GM12874 (cell line): ENCODE measurements around the gene TP73.

Experiments
- CTCF ChIP-seq: IDR thresholded peaks from 2 replicates; pipeline ENCODE4 v1.5.1; 2011; ENCODE audit warnings: low read depth, mild to moderate bottlenecking, control low read depth, low read length, moderate library complexity; ENCODE audit not compliant: insufficient read depth

Gene TP73

GRCh38 chr1:3734602-3735001 is 82.3 kb downstream of the TP73 start:
- TF ChIP-seq CTCF = no peak

DNA sequence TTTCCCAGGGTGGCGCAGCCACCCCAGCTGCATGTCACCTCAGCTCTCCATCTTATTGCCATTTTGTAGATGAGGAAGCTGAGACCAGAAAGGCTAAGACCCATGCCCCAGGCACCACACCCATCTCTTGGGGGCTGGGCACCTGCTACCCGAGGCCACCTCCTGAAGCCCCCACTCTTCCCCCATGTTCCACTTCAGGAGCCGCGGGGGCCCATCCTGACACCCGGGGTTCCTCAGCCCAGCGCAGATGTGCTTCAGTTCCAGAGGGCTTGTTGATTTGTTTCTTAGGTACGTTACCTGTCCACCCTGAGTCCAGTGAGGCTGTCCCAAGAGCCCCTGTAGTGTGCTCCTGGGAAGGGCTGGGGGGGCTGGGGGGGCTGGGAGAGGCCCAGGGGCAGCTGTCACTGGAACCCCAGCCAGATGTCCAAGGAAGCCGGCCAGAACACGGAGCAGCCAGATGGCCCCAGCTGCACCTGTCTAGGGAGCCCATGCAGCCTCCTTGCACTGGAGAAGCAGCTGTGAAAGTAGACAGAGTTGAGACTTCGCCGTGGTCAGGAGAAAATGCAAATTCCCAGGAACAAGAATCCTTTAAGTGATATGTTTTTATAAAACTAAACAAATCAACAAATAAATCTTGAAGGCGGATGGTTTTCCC is 82.8 kb downstream of the TP73 start:
- TF ChIP-seq CTCF = no peak

- no peak for TF ChIP-seq CTCF
Measured at GRCh38 chr1:3735688-3736087, 83.4 kb downstream of the TP73 start.

DNA sequence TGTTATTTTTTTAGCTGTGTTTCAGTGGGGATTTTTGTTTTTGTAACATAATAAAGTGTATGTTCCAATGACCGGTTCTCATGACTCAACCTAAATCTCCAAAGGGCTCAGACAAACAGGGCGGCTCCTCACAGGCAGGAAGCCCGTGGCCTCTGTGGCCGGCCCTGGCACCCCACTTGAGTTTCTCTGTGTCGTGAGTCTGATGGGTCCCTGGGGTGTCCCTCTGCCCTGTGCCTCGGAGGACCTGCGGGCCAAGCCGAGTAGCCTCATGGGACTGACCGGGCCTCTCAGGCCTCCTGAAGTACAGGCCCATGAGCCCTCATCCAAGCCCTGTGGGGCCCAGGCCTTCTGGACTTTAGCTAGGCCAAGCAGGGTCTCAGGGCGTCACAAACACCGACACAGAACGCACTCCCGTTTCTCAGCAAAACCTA is 83.8 kb downstream of the TP73 start:
- TF ChIP-seq CTCF = no peak

DNA sequence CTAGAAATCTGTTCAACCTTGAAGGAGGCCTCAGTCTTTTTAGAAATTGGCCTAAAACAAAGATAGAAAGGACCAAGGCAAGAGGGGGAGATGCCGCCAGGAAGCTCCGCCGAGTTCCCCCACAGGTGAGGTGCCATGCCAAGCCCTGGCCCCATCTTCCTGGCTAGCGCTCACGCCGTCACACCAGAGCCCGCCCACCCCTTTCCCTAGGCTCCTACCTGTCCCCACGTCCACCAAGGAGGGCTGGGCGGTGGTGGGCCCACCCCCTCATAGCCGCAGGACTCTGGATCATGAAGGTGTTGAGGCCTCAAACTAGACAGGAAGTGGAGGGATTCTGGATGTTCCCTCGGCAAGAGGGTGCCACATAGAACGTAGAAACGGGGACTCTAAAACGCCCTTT is 84.4 kb downstream of the TP73 start:
- TF ChIP-seq CTCF = no peak

DNA sequence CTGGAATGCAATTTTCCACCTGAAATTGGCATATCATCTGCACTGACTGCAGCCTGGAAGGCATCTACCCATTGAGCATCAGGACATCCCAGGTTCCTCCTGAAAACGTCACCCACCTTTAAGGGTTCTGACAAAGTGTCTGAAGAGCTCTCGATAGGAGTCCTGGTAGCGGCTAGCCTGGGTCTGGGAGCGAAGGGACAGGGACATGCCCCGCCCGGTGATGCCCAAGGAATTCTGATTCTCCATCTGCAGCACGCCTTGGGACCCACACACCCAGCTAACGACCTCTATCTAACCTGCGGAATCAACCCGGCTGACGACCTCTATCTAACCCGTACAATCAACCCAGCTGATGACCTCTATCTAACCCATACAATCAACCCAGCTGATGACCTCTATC is 86.6 kb downstream of the TP73 start:
- no peak for TF ChIP-seq CTCF

DNA sequence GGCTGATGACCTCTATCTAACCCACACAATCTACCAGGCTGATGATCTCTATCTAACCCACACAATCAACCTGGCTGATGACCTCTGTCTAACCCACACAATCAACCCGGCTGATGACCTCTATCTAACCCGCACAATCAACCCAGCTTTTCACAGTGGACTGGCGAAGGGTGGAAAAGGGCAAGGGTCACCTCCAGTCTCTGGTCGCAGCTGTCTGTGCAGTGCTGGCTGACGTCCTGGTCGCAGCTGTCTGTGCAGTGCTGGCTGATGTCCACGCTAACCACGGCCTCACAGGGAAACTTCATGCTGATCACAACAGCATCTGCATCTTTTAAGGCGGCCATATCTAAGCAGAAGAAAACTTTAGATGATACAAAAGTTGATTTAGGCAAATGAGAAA is 87.7 kb downstream of the TP73 start:
- no peak for TF ChIP-seq CTCF
